Smooth muscle cell (in vitro differentiated cells): ENCODE data around the gene SP5. TPM values are rescaled to one million over a fixed set of nuclear protein-coding genes. Genes with fewer than 3 reads are reported as not detected.

ENCODE experiments used
- DNase-seq: peaks from one replicate; lab custom pipeline; 2025; ENCODE audit not compliant: unreplicated experiment; lab: John Stamatoyannopoulos, UW
- H2AFZ ChIP-seq: fragments of 200-600 bp; sonication (generic); 2 replicates; pipeline ENCODE4 v1.6.0; 2016; ENCODE audit warnings: antibody characterized with exemption, low read depth, mild to moderate bottlenecking
- H3F3A ChIP-seq: fragments of 200-600 bp; sonication (generic); 2 replicates; pipeline ENCODE4 v1.6.0; 2017; ENCODE audit warnings: antibody characterized with exemption, low read depth
- H3K27ac ChIP-seq: fragments of 200-600 bp; sonication (generic); 2 replicates; pipeline ENCODE4 v1.5.1; 2016; ENCODE audit warnings: low read depth, mild to moderate bottlenecking
- H3K27me3 ChIP-seq: fragments of 200-600 bp; sonication (generic); 2 replicates; pipeline ENCODE4 v1.6.1; 2016; ENCODE audit warnings: low read depth, mild to moderate bottlenecking
- H3K36me3 ChIP-seq: fragments of 200-600 bp; sonication (generic); 2 replicates; pipeline ENCODE4 v1.5.1; 2016; ENCODE audit warnings: low read depth
- H3K4me1 ChIP-seq: fragments of 200-600 bp; sonication (generic); 2 replicates; pipeline ENCODE4 v1.5.1; 2016; ENCODE audit warnings: low read depth
- H3K4me2 ChIP-seq: fragments of 200-600 bp; sonication (generic); 2 replicates; pipeline ENCODE4 v1.6.0; 2016; ENCODE audit warnings: mild to moderate bottlenecking
- H3K4me3 ChIP-seq: fragments of 200-600 bp; sonication (generic); 2 replicates; pipeline ENCODE4 v1.5.1; 2016; ENCODE audit warnings: mild to moderate bottlenecking
- H3K79me2 ChIP-seq: fragments of 200-600 bp; sonication (generic); 2 replicates; pipeline ENCODE4 v1.6.0; 2016; ENCODE audit warnings: low read depth, mild to moderate bottlenecking
- H3K9ac ChIP-seq: fragments of 200-600 bp; sonication (generic); 2 replicates; pipeline ENCODE4 v1.6.0; 2016; ENCODE audit warnings: low read depth
- H3K9me3 ChIP-seq: fragments of 200-600 bp; sonication (generic); replicated peaks from 2 replicates; pipeline ENCODE4 v1.5.1; 2016; ENCODE audit warnings: low read depth
- H4K20me1 ChIP-seq: fragments of 200-600 bp; sonication (generic); 2 replicates; pipeline ENCODE4 v1.6.0; 2016; ENCODE audit warnings: low read depth
- WGBS: methylation state at CpG from one replicate; pipeline ENCODE4 v1.1.7; 2016; ENCODE audit warnings: low lambda C conversion rate; 5-methylcytosine and 5-hydroxymethylcytosine counted together
- polyA plus RNA-seq: library from polyadenylated mRNA; unstranded; fragments of >200 nt; fragmentation: Nextera tagmentation; extraction: Ambion mirVana; gene quantifications from 2 replicates; pipeline ENCODE4 v1.2.1, GENCODE V29; 2016
- total RNA-seq: library from RNA; depleted of rRNA; stranded (reverse); fragments of >200 nt; gene quantifications from 2 replicates; pipeline ENCODE4 v1.2.3, GENCODE V29; 2014
- TF ChIP-seq, protein P1 (sequence below): fragments of 200-600 bp; sonication (generic); IDR thresholded peaks from 2 replicates; pipeline ENCODE4 v1.5.1; 2017; ENCODE audit warnings: borderline replicate concordance, mild to moderate bottlenecking, antibody characterized with exemption; ENCODE audit not compliant: insufficient read depth, poor library complexity, severe bottlenecking

The SP5 gene
- total and polyA plus RNA-seq, 2 experiments from 2014 or later: not detected

DNA sequence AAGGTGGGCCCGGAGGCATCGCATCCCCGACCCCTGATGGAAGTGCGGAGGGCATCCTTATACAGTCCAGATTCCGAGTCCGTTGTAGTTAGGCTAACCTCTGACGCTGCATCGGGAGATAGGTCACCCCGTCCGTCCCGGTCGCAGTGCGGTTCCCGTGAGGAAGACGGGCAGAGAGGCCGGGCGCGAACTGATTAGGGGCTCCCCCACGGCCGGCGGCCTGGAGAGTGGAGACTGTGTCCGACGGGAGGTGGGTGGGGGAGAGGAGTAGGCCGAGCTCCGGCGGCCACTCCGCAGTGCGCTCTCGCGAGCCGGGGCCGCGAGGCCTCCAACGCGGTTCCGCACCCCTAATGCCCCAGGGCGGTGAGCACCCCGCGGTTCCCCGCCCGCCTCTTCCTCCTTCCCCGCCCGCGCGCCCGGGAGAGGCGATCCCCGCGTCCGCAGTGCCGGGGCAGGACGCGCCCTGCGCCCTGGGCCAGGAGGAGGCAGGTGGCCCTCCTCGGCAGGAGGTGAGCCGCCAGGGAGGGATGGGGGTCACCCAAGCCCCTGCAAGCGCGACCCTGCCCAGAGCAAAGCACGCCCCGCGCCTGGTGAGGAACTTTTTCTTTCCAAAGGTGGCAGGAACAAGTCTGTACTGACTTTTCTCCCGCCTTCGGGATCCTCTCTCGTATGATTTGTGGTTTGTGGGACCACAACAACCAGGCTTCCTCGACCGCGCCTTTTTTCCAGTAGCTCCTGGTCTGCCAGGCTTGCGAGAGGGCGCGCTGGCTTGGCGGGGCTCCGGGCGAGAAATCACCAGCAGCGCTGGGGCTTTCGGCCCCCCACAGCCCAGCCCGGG lies 1.4 kb upstream of the SP5 start:
- no peaks in the 10 kb centered on the region for H3K9me3 ChIP-seq
- H3K79me2 ChIP-seq: no peaks in the 10 kb centered on the region
- DNase-seq: no peak
- peaks cover 100% of the 10 kb centered on the region for H3K27me3 ChIP-seq
- H3F3A ChIP-seq: no peaks in the 10 kb centered on the region
- peaks cover 46% of the 10 kb centered on the region for H3K4me1 ChIP-seq
- peak overlapping the region; percentile 67 for H3K4me3 ChIP-seq
- H3K27ac ChIP-seq: no peak overlapping the region
- H3K9ac ChIP-seq: no peak overlapping the region
- no peaks in the 10 kb centered on the region for H4K20me1 ChIP-seq
- no peaks in the 10 kb centered on the region for H3K36me3 ChIP-seq
- WGBS: 2% methylated on average over 56 of the region's 76 CpGs
- peak overlapping the region; percentile 93 for H3K4me2 ChIP-seq
- TF ChIP-seq, protein P1, sequence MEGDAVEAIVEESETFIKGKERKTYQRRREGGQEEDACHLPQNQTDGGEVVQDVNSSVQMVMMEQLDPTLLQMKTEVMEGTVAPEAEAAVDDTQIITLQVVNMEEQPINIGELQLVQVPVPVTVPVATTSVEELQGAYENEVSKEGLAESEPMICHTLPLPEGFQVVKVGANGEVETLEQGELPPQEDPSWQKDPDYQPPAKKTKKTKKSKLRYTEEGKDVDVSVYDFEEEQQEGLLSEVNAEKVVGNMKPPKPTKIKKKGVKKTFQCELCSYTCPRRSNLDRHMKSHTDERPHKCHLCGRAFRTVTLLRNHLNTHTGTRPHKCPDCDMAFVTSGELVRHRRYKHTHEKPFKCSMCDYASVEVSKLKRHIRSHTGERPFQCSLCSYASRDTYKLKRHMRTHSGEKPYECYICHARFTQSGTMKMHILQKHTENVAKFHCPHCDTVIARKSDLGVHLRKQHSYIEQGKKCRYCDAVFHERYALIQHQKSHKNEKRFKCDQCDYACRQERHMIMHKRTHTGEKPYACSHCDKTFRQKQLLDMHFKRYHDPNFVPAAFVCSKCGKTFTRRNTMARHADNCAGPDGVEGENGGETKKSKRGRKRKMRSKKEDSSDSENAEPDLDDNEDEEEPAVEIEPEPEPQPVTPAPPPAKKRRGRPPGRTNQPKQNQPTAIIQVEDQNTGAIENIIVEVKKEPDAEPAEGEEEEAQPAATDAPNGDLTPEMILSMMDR: no peak
- no peak overlapping the region for H2AFZ ChIP-seq

GRCh38 chr2:170714381-170715061 lies 616 bp upstream of the SP5 start:
- Histone ChIP-seq H3K9me3 (no peaks in the 10 kb centered on the region), H3K27ac (no peak overlapping the region), H3K4me1 (peaks cover 52% of the 10 kb centered on the region), H3K27me3 (peaks cover 100% of the 10 kb centered on the region), H3K79me2 (no peaks in the 10 kb centered on the region), H3K9ac (no peak overlapping the region), H4K20me1 (no peaks in the 10 kb centered on the region), H3K4me3 (peak overlapping the region; percentile 67), H2AFZ (peak overlapping the region; percentile 87), H3K36me3 (no peaks in the 10 kb centered on the region), H3K4me2 (peak overlapping the region; percentile 93), H3F3A (no peaks in the 10 kb centered on the region)
- no peak for DNase-seq
- TF ChIP-seq, protein P1: no peak
- WGBS: under 1% methylated on average over 35 of the region's 59 CpGs

DNA sequence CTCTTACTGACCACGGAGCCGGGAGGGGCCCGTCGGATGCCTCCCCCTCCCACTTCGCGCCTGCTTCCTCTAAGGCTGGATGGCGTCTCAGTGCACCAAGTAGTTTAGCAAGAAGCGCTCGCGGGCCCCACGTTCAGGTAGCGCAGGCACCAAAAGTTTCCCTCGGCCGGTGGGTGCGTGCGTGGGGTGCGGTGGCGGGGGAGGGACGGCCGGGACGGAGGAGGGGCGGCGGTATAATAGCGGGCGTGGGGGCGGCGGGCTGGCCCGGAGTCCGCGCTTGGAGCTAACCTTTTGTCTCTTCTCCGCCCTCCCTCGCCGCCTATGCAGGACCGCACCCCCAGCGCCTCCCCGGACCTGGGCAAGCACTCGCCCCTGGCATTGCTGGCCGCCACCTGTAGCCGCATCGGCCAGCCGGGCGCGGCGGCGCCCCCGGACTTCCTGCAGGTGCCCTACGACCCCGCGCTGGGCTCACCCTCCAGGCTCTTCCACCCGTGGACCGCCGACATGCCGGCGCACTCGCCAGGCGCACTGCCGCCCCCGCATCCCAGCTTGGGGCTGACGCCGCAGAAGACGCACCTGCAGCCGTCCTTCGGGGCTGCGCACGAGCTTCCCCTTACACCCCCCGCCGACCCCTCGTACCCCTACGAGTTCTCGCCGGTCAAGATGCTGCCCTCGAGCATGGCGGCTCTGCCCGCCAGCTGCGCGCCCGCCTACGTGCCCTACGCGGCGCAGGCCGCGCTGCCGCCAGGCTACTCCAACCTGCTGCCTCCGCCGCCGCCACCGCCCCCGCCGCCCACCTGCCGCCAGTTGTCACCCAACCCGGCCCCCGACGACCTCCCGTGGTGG lies 1.0 kb downstream of the SP5 start:
- 3% methylated on average over 37 of the region's 95 CpGs for WGBS
- no peak for DNase-seq
- peak overlapping the region; percentile 87 for H2AFZ ChIP-seq

More for the DNA sequence above, 1.0 kb downstream of the SP5 start:
- peak overlapping the region; percentile 67 for H3K4me3 ChIP-seq
- no peaks in the 10 kb centered on the region for H3F3A ChIP-seq
- H3K4me2 ChIP-seq: peak overlapping the region; percentile 93
- H4K20me1 ChIP-seq: no peaks in the 10 kb centered on the region
- H3K4me1 ChIP-seq: peaks cover 50% of the 10 kb centered on the region
- no peak overlapping the region for H3K27ac ChIP-seq
- H3K27me3 ChIP-seq: peaks cover 98% of the 10 kb centered on the region
- no peak overlapping the region for H3K9ac ChIP-seq
- no peaks in the 10 kb centered on the region for H3K36me3 ChIP-seq
- no peaks in the 10 kb centered on the region for H3K79me2 ChIP-seq
- no peaks in the 10 kb centered on the region for H3K9me3 ChIP-seq
- TF ChIP-seq, protein P1: no peak
